HG02981 (cell line): ENCODE results near the gene CYB561D2.
A peak's percentile ranks its signal among the peaks of the same experiment; 100 is the strongest.

Experiments
- ATAC-seq: cut with Tn5 transposase; IDR thresholded peaks from one replicate; pipeline ENCODE4 v1.9.1; 2021; ENCODE audit warnings: mild to moderate bottlenecking, moderate library complexity; ENCODE audit not compliant: unreplicated experiment

CYB561D2 gene

GRCh38 chr3:50358911-50359759, 8.5 kb downstream of the CYB561D2 start, which contains the start of gene TMEM115:
Gene TMEM115 (minus strand): TSS chr3:50359521. CDS start chr3:50359063, 458 bp downstream.
- ATAC-seq = peak; percentile 100

- ATAC-seq = no peak
Observed at GRCh38 chr3:50359760-50360110, 9.1 kb downstream of the CYB561D2 start.

GRCh38 chr3:50364573-50365079, 14.0 kb downstream of the CYB561D2 start:
- ATAC-seq = no peak

GRCh38 chr3:50365080-50365841, 14.6 kb downstream of the CYB561D2 start:
- ATAC-seq = peak; percentile 89

DNA sequence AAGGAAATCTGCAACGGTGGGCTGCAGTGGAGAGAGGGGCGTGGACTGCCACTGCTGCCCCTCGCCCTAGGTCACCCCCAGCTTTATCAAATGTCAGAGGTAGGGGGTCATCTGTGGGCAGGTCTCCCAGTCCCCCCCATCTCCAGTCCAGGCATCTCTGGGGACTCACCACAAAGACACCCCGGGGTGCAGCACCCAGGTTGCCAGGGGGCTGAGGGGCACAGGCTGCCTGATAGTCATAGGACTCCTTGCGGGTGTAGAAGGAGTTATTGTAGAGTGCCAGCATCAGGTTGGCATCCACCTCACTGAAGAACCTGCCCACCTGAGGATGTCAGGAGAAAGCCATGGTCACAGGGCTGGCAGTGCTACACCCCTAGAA, 15.2 kb downstream of the CYB561D2 start:
- ATAC-seq = no peak

DNA sequence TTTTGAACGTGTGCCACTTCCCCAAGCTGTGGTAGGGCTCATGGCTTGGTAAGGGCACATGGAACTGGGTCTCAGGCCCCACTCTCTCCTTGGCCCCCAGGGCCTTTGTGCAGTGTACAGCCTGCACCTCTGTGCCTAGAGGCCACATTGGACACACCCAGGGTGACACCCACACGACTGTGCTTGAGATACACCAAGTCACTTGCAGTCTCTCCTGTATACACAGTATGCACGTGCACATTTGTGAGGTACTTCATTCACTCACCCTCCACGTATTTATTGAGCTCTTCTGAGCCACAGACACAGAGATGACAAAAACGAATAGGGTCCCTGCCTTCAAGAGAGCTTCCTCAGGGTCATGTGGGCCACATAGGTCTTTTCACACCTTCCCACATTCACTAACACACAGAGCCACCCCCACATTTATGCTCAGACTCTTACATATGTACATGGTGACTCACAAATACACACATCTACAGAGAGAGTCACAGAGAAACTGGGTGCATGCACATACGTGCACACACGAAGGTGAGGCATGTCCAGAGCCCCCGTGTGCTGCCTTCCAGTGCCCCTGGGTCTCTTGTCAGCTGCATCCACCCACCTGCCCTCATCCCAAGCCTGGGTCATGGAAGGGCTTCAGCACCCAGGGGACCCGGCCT, 18.5 kb downstream of the CYB561D2 start:
- no peak for ATAC-seq

DNA sequence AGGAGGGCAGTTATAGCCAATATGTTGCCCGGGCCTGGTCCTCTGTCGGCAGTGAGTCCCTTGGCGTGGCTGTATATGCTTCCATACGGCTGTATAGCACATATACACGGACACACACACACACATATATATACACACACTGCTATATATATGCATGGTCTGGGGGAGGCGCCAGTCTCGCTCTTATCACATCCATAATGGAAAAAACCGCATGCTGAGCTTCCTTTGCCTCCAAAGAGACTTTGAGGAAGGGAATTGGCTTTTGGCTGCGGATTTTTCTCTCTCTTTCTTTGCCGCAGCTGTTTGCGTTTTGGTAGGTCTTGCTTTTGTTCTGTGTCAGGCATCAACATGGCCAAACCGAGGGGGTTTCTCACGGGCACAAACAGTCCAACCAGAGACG, 19.9 kb downstream of the CYB561D2 start:
- ATAC-seq = no peak

GRCh38 chr3:50371133-50371685, 20.5 kb downstream of the CYB561D2 start:
- ATAC-seq = no peak

- no peak for ATAC-seq
Observed at GRCh38 chr3:50372349-50372748, 21.7 kb downstream of the CYB561D2 start.

DNA sequence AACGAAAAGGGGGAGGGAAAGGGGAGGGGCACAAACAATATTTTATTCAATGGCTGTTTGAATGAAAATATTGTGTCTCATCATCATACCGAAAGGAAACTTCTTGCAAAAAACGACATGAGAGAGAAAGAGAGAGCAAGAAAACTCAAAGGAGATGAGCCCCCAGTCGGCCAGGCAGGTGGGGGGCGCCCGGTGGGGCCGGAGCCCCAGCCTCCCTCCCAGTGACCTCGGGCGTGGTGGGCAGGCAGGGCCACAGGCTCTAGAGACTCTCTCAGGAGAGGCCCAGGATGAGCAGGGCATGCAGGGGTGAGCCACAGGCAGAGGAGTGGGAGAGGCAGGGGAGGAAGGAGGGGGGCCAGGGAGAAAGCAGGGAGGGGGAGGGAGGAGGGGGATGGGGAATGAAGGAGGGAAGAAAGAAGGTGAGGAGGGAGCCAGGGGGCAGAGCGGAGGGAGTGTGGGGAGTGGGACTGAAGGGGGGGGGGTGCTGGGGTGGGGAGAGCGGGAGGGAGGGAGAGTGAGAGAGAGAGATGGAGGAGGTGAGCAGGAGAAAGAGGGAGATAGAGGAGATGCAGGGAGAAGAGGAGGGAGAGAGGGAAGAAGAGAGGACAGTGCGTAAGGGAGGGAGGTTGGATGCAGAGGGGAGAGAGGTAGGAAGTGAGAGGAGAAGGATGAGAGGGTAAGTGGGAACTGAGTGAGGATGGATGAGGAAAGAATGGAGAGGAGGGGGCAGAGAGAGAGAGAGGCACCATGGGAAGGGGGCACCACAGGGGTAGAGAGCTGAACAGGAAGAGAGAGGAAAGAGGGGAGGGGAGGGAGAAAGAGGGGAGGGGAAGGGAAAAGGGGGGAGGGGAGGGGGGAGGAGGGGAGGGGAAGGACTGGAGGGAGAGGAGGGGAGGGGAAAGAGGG, 22.7 kb downstream of the CYB561D2 start:
- ATAC-seq = no peak

DNA sequence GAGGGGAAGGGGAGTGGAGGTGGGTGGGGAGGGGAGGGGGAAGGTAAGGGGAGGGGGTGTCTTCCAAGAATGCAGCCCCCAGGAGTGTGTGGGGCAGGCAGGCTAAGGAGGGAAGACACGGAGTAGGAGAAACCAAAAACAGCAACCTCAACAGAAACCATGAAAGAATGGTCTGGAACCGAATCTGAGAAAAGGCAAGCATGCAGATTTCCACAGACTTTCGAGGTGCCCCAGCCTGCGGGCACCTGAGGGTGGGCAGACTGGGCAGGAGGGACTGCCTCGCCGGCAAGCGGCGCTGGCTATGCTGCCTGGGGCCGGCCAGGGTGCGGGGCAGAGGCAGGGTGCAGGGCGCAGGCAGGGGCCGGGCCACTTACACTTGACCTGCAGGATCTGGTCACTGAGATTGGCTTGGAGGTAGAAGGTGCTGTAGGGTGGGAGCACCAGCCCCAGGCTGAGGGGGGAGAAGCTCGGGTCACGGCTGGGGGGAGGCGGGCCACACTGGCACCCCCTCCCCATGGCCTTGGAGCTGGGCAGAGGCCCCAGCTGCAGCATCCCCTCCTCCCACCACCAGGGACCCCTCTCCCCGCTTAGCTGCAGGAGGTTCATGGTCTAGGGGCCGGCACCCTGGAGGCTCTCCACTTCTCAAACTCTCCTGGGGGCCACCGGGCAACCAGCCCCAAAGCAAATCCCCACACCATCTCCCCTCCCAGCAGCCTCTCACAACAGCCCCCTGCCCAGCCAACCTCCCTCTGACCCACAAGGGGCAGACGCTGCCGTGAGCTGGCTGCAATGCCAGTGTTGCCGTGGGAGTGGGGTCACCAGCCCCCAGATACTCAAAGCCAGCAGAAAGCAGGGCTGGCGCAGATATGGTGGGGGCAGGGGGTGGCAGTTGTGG, 23.9 kb downstream of the CYB561D2 start:
- ATAC-seq = no peak

GRCh38 chr3:50375258-50375931, 24.7 kb downstream of the CYB561D2 start:
- no peak for ATAC-seq

GRCh38 chr3:50378024-50378423, 27.4 kb downstream of the CYB561D2 start:
- ATAC-seq = no peak

DNA sequence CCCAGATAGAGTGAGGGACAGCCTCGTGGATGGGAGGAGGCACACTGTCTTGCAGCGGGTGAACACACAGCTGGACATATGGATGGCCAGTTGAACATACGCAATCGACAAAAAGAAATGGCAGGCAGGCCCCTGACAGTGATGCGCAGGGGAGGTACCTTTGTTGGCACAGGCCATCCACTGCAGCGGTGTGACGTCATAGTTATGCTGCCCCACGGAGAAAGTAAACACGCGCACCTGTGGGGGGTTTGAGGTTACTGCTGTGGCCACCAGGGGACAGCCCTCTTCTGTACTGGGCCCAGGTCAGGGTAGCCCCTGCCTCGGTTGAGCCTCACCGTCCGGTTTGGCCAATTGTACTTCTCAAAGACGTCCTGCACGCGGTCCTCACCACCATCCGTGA, 28.1 kb downstream of the CYB561D2 start:
- no peak for ATAC-seq

- ATAC-seq = no peak
Observed at GRCh38 chr3:50380405-50381085, 29.9 kb downstream of the CYB561D2 start.

GRCh38 chr3:50381383-50381782, 30.7 kb downstream of the CYB561D2 start:
- ATAC-seq = no peak

GRCh38 chr3:50382722-50383121, 32.1 kb downstream of the CYB561D2 start:
- no peak for ATAC-seq

GRCh38 chr3:50383750-50384149, 33.1 kb downstream of the CYB561D2 start:
- no peak for ATAC-seq
